Panc1 (cell line): ENCODE measurements around the gene MYO1B. TPM values are rescaled to one million over a fixed set of nuclear protein-coding genes. Genes with fewer than 3 reads are reported as not detected.

Experiments
- ATAC-seq: fragments of 200-7000 bp; cut with Tn5 transposase; 2 replicates; pipeline ENCODE4 v1.9.1; 2020; ENCODE audit warnings: mild to moderate bottlenecking, moderate library complexity
- BruUV-seq: library from RNA; stranded (reverse); fragments of 400-500 nt; replicated peaks from 2 replicates; lab custom pipeline; 2021; lab: Mats Ljungman, UMichigan
- CTCF ChIA-PET: fragments of 300-600 bp; sonication (Branson Sonifier 250); formaldehyde crosslinking; loops from one replicate; lab custom pipeline; 2022; ENCODE audit warnings: antibody characterized with exemption; lab: Charles Lee
- POLR2A ChIA-PET: fragments of 300-600 bp; sonication (Branson Sonifier 250); formaldehyde crosslinking; loops from one replicate; lab custom pipeline; 2022; ENCODE audit warnings: antibody characterized with exemption; lab: Charles Lee
- DNase-seq: peaks from one replicate; pipeline ENCODE4 v3.0.0-alpha.2; 2010; ENCODE audit warnings: low read depth, low spot score
- H3K27ac ChIP-seq: 2 replicates; pipeline ENCODE4 v1.5.1; 2011; ENCODE audit warnings: mild to moderate bottlenecking, low read length, inconsistent platforms
- H3K27me3 ChIP-seq: fragments of 200-500 bp; sonication (Bioruptor generic); 2 replicates; pipeline ENCODE4 v1.6.0; 2014; ENCODE audit warnings: low read length, inconsistent platforms; ENCODE audit not compliant: control insufficient read depth, insufficient read depth
- H3K36me3 ChIP-seq: fragments of 200-500 bp; sonication (Bioruptor generic); 2 replicates; pipeline ENCODE4 v1.5.1; 2014; ENCODE audit warnings: inconsistent platforms, mild to moderate bottlenecking, low read length, moderate library complexity; ENCODE audit not compliant: control insufficient read depth, insufficient read depth
- H3K4me1 ChIP-seq: 2 replicates; pipeline ENCODE4 v1.5.1; 2011; ENCODE audit warnings: inconsistent platforms, mild to moderate bottlenecking, low read length, moderate library complexity; ENCODE audit not compliant: control insufficient read depth, insufficient read depth
- H3K4me3 ChIP-seq, 2 experiments: 2 replicates each; pipeline ENCODE4 v1.5.1; 2011 to 2012; ENCODE audit warnings: low read depth in 2 of 2, low read length in 2 of 2, mild to moderate bottlenecking in 2 of 2, inconsistent platforms in 1 of 2, moderate library complexity in 1 of 2
- H3K9me3 ChIP-seq: fragments of 200-500 bp; sonication (Bioruptor generic); 2 replicates; pipeline ENCODE4 v1.5.1; 2014; ENCODE audit warnings: low read depth, mild to moderate bottlenecking, inconsistent platforms, low read length, moderate library complexity; ENCODE audit not compliant: control insufficient read depth, insufficient read depth
- POLR2AphosphoS5 ChIP-seq: IDR thresholded peaks from 2 replicates; pipeline ENCODE4 v1.6.1; 2012; ENCODE audit warnings: mild to moderate bottlenecking, low read depth, low read length, moderate library complexity
- SIN3A ChIP-seq: IDR thresholded peaks from 2 replicates; pipeline ENCODE4 v1.6.1; 2012; ENCODE audit warnings: low read depth, mild to moderate bottlenecking, low read length, moderate library complexity, borderline replicate concordance; ENCODE audit not compliant: insufficient read depth
- TCF7L2 ChIP-seq: IDR thresholded peaks from 2 replicates; pipeline ENCODE4 v1.6.1; 2011; ENCODE audit warnings: mild to moderate bottlenecking, low read depth, low read length, inconsistent platforms
- in situ Hi-C: cut with HindIII; loops from 2 replicates; pipeline ENCODE4 v1.10.0; 2016; ENCODE audit warnings: low sequenced_read_pairs, low pct_unique_long_range_greater_than_20kb
- intact Hi-C: fragments of 100-400 bp; cut with micrococcal nuclease; formaldehyde crosslinking; loops from one replicate; pipeline ENCODE4 v1.10.0; 2022; ENCODE audit not compliant: unreplicated experiment
- total RNA-seq: library from RNA; stranded (reverse); gene quantifications from one replicate; pipeline ENCODE4 v1.2.1, GENCODE V29; 2021; ENCODE audit not compliant: unreplicated experiment
- TF ChIP-seq, protein P1 (sequence below): fragments of 450-650 bp; IDR thresholded peaks from 2 replicates; pipeline ENCODE4 v1.5.1; 2017; ENCODE audit warnings: mild to moderate bottlenecking
- TF ChIP-seq, protein P2 (sequence below), 2 experiments: IDR thresholded peaks; 2 replicates each; pipeline ENCODE4 v1.6.1; 2011 to 2012; ENCODE audit warnings: low read depth in 2 of 2, control low read depth in 1 of 2, low read length in 1 of 2, mild to moderate bottlenecking in 1 of 2, moderate library complexity in 1 of 2; ENCODE audit not compliant: insufficient read depth in 1 of 2

MYO1B gene
- total RNA-seq, 1 experiment from 2014 or later = 51.5 TPM

GRCh38 chr2:191249156-191249813 is 4.1 kb downstream of the MYO1B start:
- no TSS peak for BruUV-seq
- ChIA-PET CTCF (no interaction called here), POLR2A (no interaction called here)
- Histone ChIP-seq H3K27ac (no peak overlapping the region), H3K9me3 (no peaks in the 10 kb centered on the region), H3K27me3 (no peaks in the 10 kb centered on the region), H3K4me1 (peaks cover 45% of the 10 kb centered on the region), H3K36me3 (peaks cover 2% of the 10 kb centered on the region; the same call in 1 of the 2 replicates), H3K4me3 (no peak overlapping the region)
- ATAC-seq = no peak
- intact Hi-C loops (no loop called here), in situ Hi-C loops (no loop called here)
- DNase-seq = no peak
- TF ChIP-seq SIN3A (no peak), POLR2AphosphoS5 (no peak), TCF7L2 (no peak)
- TF ChIP-seq, protein P1, sequence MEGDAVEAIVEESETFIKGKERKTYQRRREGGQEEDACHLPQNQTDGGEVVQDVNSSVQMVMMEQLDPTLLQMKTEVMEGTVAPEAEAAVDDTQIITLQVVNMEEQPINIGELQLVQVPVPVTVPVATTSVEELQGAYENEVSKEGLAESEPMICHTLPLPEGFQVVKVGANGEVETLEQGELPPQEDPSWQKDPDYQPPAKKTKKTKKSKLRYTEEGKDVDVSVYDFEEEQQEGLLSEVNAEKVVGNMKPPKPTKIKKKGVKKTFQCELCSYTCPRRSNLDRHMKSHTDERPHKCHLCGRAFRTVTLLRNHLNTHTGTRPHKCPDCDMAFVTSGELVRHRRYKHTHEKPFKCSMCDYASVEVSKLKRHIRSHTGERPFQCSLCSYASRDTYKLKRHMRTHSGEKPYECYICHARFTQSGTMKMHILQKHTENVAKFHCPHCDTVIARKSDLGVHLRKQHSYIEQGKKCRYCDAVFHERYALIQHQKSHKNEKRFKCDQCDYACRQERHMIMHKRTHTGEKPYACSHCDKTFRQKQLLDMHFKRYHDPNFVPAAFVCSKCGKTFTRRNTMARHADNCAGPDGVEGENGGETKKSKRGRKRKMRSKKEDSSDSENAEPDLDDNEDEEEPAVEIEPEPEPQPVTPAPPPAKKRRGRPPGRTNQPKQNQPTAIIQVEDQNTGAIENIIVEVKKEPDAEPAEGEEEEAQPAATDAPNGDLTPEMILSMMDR = no peak
- TF ChIP-seq, protein P2, sequence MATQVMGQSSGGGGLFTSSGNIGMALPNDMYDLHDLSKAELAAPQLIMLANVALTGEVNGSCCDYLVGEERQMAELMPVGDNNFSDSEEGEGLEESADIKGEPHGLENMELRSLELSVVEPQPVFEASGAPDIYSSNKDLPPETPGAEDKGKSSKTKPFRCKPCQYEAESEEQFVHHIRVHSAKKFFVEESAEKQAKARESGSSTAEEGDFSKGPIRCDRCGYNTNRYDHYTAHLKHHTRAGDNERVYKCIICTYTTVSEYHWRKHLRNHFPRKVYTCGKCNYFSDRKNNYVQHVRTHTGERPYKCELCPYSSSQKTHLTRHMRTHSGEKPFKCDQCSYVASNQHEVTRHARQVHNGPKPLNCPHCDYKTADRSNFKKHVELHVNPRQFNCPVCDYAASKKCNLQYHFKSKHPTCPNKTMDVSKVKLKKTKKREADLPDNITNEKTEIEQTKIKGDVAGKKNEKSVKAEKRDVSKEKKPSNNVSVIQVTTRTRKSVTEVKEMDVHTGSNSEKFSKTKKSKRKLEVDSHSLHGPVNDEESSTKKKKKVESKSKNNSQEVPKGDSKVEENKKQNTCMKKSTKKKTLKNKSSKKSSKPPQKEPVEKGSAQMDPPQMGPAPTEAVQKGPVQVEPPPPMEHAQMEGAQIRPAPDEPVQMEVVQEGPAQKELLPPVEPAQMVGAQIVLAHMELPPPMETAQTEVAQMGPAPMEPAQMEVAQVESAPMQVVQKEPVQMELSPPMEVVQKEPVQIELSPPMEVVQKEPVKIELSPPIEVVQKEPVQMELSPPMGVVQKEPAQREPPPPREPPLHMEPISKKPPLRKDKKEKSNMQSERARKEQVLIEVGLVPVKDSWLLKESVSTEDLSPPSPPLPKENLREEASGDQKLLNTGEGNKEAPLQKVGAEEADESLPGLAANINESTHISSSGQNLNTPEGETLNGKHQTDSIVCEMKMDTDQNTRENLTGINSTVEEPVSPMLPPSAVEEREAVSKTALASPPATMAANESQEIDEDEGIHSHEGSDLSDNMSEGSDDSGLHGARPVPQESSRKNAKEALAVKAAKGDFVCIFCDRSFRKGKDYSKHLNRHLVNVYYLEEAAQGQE (IDR thresholded peaks at IDR 0.05; ENCODE audit: insufficient read depth in 1 of 2, low read depth in 2 of 2, low read length in 1 of 2) = no peak

DNA sequence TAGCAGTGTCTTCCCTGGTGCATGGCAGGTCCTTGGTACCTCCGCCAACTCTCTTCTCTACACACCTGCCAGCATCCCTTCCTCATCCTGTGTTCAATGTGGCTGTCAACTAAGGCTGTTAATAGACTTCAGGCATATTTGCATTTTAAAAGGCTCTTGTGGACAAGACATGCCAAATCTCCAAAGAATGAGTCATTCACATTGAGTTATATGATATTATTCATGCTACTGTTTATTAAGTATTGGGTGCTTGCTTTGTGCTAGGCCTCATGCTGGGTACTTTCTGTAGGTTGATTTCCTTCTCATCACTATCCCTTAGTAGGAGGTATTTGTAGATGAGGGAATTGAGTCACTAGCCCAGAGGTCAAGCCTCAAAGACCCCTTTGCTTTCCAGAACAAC is 5.2 kb downstream of the MYO1B start:
- intact Hi-C loops = no loop called here
- no peak overlapping the region for H3K27ac ChIP-seq
- ATAC-seq (no peak), DNase-seq (no peak)
- no peaks in the 10 kb centered on the region for H3K9me3 ChIP-seq
- H3K27me3 ChIP-seq = no peaks in the 10 kb centered on the region
- in situ Hi-C loops = no loop called here
- POLR2A ChIA-PET = no interaction called here
- no peak overlapping the region for H3K4me3 ChIP-seq
- no peak for TF ChIP-seq SIN3A
- TF ChIP-seq, protein P2 (IDR thresholded peaks at IDR 0.05; ENCODE audit: insufficient read depth in 1 of 2, low read depth in 2 of 2, low read length in 1 of 2) = no peak
- TF ChIP-seq TCF7L2 = no peak
- TF ChIP-seq POLR2AphosphoS5 = no peak
- TF ChIP-seq, protein P1 = no peak
- no TSS peak for BruUV-seq
- peaks cover 45% of the 10 kb centered on the region for H3K4me1 ChIP-seq
- CTCF ChIA-PET = interaction anchor here (0.6 kb wide), 1 partner anchor 202 kb away, joined by 8 read pairs; no protein-coding TSS in a partner anchor
- H3K36me3 ChIP-seq = peaks cover 2% of the 10 kb centered on the region; the same call in 1 of the 2 replicates
